Spleen (tissue), 11 donors: ENCODE measurements around the gene QSER1. TPM values are rescaled to one million over a fixed set of nuclear protein-coding genes. Genes with fewer than 3 reads are reported as not detected.

Experiments used
- DNase-seq: peaks from one replicate; pipeline ENCODE4 v3.0.0-alpha.2; 2020
- H3K27ac ChIP-seq, 8 donors: fragments of 200-600 bp; sonication (generic) in 7 of 8; 1 replicate in 4 of 8; 2 replicates in 4 of 8; pipeline versions ENCODE4 v1.5.0 to v1.8.0; 2016 to 2021; ENCODE audit warnings: inconsistent platforms in 4 of 8, mild to moderate bottlenecking in 4 of 8, moderate library complexity in 1 of 8
- H3K27me3 ChIP-seq, 7 donors: fragments of 200-600 bp; sonication (generic) in 6 of 7; replicated peaks in 1 of 7; 1 replicate in 4 of 7; 2 replicates in 3 of 7; pipeline versions ENCODE4 v1.5.0 to v1.8.0; 2016 to 2021; ENCODE audit warnings: inconsistent platforms in 3 of 7, mild to moderate bottlenecking in 1 of 7
- H3K36me3 ChIP-seq, 6 donors: fragments of 200-600 bp; sonication (generic) in 5 of 6; 1 replicate in 4 of 6; 2 replicates in 2 of 6; pipeline versions ENCODE4 v1.5.0 to v1.8.0; 2016 to 2021; ENCODE audit warnings: inconsistent platforms in 2 of 6
- H3K4me1 ChIP-seq, 6 donors: fragments of 200-600 bp; sonication (generic) in 5 of 6; 1 replicate in 3 of 6; 2 replicates in 3 of 6; pipeline versions ENCODE4 v1.5.0 to v1.8.0; 2016 to 2021; ENCODE audit warnings: inconsistent platforms in 3 of 6
- H3K4me3 ChIP-seq, 8 donors: fragments of 200-600 bp; sonication (generic) in 7 of 8; 1 replicate in 4 of 8; 2 replicates in 4 of 8; pipeline versions ENCODE4 v1.5.0 to v1.8.0; 2016 to 2021; ENCODE audit warnings: inconsistent platforms in 4 of 8, mild to moderate bottlenecking in 4 of 8, moderate library complexity in 2 of 8
- H3K9me3 ChIP-seq, 8 donors: fragments of 200-600 bp; sonication (generic) in 7 of 8; 1 replicate in 4 of 8; 2 replicates in 4 of 8; pipeline versions ENCODE4 v1.5.0 to v1.8.0; 2016 to 2021; ENCODE audit warnings: inconsistent platforms in 4 of 8
- CTCF ChIP-seq, 11 experiments: fragments of 200-600 bp in 7 of 11; fragments of 450-650 bp in 4 of 11; sonication (generic) in 4 of 11; IDR thresholded peaks in 8 of 11; conservative IDR thresholded peaks in 3 of 11; 1 replicate in 7 of 11; 2 replicates in 4 of 11; pipeline versions ENCODE4 v1.4.0 to v1.8.0; 2016 to 2021; ENCODE audit warnings: antibody characterized with exemption in 11 of 11, inconsistent platforms in 4 of 11, mild to moderate bottlenecking in 1 of 11
- POLR2A ChIP-seq, 3 donors: fragments of 450-650 bp; IDR thresholded peaks; one replicate each; pipeline ENCODE4 v1.5.1; 2017; ENCODE audit warnings: antibody characterized with exemption in 3 of 3, mild to moderate bottlenecking in 1 of 3
- POLR2AphosphoS5 ChIP-seq, 3 donors: sonication (generic); formaldehyde crosslinking; IDR thresholded peaks; one replicate each; pipeline ENCODE4 v1.5.1; 2017; ENCODE audit warnings: antibody characterized with exemption in 3 of 3
- WGBS, 5 donors: extraction: QIAGEN DNeasy Blood & Tissue Kit in 3 of 5; methylation state at CpG; one replicate each; pipeline versions ENCODE4 v1.1.5 to v1.1.7; 2013 to 2018; 5-methylcytosine and 5-hydroxymethylcytosine counted together
- intact Hi-C: fragments of 100-400 bp; cut with DNase I; formaldehyde crosslinking; loops from one replicate; pipeline ENCODE4 v1.15.0; 2023; ENCODE audit warnings: low total_unique reads
- polyA plus RNA-seq, 3 donors: library from polyadenylated mRNA; stranded (reverse); fragments of 200-250 nt; gene quantifications; one replicate each; pipeline ENCODE4 v1.2.1, GENCODE V29; 2013
- total RNA-seq, 7 donors: library from RNA; depleted of rRNA in 3 of 7; stranded (reverse); fragments of >200 nt in 3 of 7; fragmentation: NEBNext Ultra II Directional in 4 of 7; extraction: Animal tissue kit (Norgen Biotek cat#: 25700) in 4 of 7; gene quantifications; one replicate each; pipeline versions ENCODE4 v1.1.0 to v1.2.1, GENCODE V29; 2016 to 2021
- donor health status: healthy with polysubstance abuse.
- donor health status: DM: no; HTN: no; CAD: no; lungs with moderate emphysema.
- donor health status: DM: no; HTN: no; CAD: no.
- donor health status: Bipolar disorder and iron deficiency.
- donor health status: healthy.
- donor health status: DM: no; HTN: no; CAD: no.
- donor health status: DM: yes; HTN: yes; CAD: no.

QSER1 gene
- total and polyA plus RNA-seq, 10 donors = 2.4 to 34.9 (median 24.6) TPM

DNA sequence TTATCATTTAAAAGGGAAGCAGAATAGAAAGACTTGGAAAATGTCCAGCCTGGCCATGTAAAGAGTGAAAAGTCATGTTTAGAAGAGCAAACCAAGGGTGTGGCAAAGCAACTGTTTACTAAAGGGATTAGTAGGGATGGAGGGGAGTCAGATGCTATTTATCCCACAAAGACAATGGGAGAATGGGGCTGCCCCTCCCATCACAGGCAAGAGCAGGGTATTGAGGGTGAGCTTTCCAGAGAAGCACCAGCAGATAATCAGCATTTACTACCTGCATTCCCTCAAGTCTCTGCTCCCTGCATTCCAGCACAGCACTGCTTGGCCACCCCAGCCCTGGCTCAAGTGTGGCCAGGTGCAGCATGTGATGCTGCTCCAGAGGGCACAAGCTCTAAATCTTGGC, 18.5 kb upstream of the QSER1 start:
- Histone ChIP-seq H3K4me1 (no peaks in the 10 kb centered on the region), H3K4me3 (no peak overlapping the region), H3K27me3 (peaks cover 0 to 3% (median 0%) of the 10 kb centered on the region in 7 donors), H3K9me3 (peaks cover 0 to 5% (median 0%) of the 10 kb centered on the region in 8 donors), H3K36me3 (no peaks in the 10 kb centered on the region), H3K27ac (no peak overlapping the region)
- intact Hi-C loops = no loop called here
- no peak for TF ChIP-seq POLR2A (IDR thresholded peaks at IDR 0.05)
- no peak for TF ChIP-seq CTCF (IDR thresholded peaks at IDR 0.05 in 8 of 11, conservative IDR thresholded peaks at IDR 0.05 in 3 of 11)
- no peak for TF ChIP-seq POLR2AphosphoS5 (IDR thresholded peaks at IDR 0.05)
- DNase-seq = no peak

GRCh38 chr11:32881286-32881685, 11.3 kb upstream of the QSER1 start:
- Histone ChIP-seq H3K27me3 (no peaks in the 10 kb centered on the region), H3K4me1 (no peaks in the 10 kb centered on the region), H3K4me3 (no peak overlapping the region), H3K9me3 (no peaks in the 10 kb centered on the region), H3K36me3 (no peaks in the 10 kb centered on the region), H3K27ac (no peak overlapping the region)
- TF ChIP-seq CTCF (IDR thresholded peaks at IDR 0.05 in 8 of 11, conservative IDR thresholded peaks at IDR 0.05 in 3 of 11) (no peak), POLR2AphosphoS5 (IDR thresholded peaks at IDR 0.05) (no peak), POLR2A (IDR thresholded peaks at IDR 0.05) (no peak)
- 56 to 80% (median 69%) methylated on average over 4 of the region's 4 CpGs for WGBS, 5 donors
- DNase-seq = no peak
- intact Hi-C loops = no loop called here

DNA sequence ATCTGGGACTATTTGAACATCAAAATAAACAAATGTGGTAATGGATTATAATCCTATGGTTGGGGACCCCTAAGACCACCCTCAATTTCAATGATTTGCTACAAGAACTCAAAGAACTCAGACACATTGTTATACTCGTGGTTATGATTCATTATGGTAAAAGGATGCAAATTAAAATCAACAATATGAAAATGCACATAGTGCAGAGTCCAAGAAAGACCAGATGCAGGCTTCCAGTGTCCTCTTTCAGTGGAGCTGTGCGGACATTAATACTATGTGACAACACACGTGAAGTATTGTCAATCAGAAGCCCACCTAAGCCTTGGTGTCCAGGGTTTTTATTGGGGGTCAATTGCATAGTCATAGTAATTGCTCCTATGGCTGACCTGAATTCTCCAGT, 9.2 kb upstream of the QSER1 start:
- H3K9me3 ChIP-seq = peaks cover 0 to 5% (median 0%) of the 10 kb centered on the region in 8 donors
- intact Hi-C loops = no loop called here
- WGBS, 5 donors = 64 to 93% (median 76%) methylated on average over 3 of the region's 3 CpGs
- H3K4me1 ChIP-seq = no peaks in the 10 kb centered on the region
- no peak for DNase-seq
- H3K36me3 ChIP-seq = no peaks in the 10 kb centered on the region
- H3K4me3 ChIP-seq = no peak overlapping the region
- TF ChIP-seq POLR2AphosphoS5 (IDR thresholded peaks at IDR 0.05) (no peak), POLR2A (IDR thresholded peaks at IDR 0.05) (no peak), CTCF (IDR thresholded peaks at IDR 0.05 in 8 of 11, conservative IDR thresholded peaks at IDR 0.05 in 3 of 11) (no peak)
- no peaks in the 10 kb centered on the region for H3K27me3 ChIP-seq
- no peak overlapping the region for H3K27ac ChIP-seq

- Histone ChIP-seq H3K27ac (no peak overlapping the region), H3K4me1 (no peaks in the 10 kb centered on the region), H3K9me3 (peaks cover 0 to 5% (median 0%) of the 10 kb centered on the region in 8 donors), H3K36me3 (no peaks in the 10 kb centered on the region), H3K4me3 (no peak overlapping the region), H3K27me3 (no peaks in the 10 kb centered on the region)
- 81 to 98% (median 91%) methylated on average over 3 of the region's 3 CpGs for WGBS, 5 donors
- intact Hi-C loops = no loop called here
- no peak for DNase-seq
- TF ChIP-seq POLR2A (IDR thresholded peaks at IDR 0.05) (no peak), POLR2AphosphoS5 (IDR thresholded peaks at IDR 0.05) (no peak), CTCF (IDR thresholded peaks at IDR 0.05 in 8 of 11, conservative IDR thresholded peaks at IDR 0.05 in 3 of 11) (no peak)
Measured at GRCh38 chr11:32884023-32884422, 8.6 kb upstream of the QSER1 start.
